Body of pancreas (tissue), 4 donors: ENCODE measurements around the gene GDPGP1.

Experiments used
- POLR2A ChIP-seq, 3 donors: fragments of 450-650 bp; IDR thresholded peaks; one replicate each; pipeline ENCODE4 v1.6.1; 2016; ENCODE audit warnings: antibody characterized with exemption in 3 of 3, mild to moderate bottlenecking in 2 of 3
- TF ChIP-seq, protein P1 (sequence below), 7 experiments: fragments of 450-650 bp in 4 of 7; fragments of 200-600 bp in 3 of 7; sonication (generic) in 3 of 7; IDR thresholded peaks; one replicate each; pipeline ENCODE4 v1.5.1; 2016 to 2019; ENCODE audit warnings: antibody characterized with exemption in 7 of 7

DNA sequence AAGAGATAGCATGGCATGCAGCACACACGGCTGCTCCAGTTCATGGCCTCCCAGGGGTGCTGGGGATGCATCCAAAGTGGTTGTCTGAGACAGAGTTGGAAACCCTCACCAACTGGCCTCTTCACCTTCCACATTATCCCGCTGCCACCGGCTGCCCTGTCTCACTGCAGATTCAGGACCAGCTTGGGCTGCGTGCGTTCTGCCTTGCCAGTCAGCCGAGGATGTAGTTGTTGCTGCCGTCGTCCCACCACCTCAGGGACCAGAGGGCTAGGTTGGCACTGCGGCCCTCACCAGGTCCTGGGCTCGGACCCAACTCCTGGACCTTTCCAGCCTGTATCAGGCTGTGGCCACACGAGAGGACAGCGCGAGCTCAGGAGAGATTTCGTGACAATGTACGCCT is 5.0 kb upstream of the GDPGP1 start:
- TF ChIP-seq, protein P1, sequence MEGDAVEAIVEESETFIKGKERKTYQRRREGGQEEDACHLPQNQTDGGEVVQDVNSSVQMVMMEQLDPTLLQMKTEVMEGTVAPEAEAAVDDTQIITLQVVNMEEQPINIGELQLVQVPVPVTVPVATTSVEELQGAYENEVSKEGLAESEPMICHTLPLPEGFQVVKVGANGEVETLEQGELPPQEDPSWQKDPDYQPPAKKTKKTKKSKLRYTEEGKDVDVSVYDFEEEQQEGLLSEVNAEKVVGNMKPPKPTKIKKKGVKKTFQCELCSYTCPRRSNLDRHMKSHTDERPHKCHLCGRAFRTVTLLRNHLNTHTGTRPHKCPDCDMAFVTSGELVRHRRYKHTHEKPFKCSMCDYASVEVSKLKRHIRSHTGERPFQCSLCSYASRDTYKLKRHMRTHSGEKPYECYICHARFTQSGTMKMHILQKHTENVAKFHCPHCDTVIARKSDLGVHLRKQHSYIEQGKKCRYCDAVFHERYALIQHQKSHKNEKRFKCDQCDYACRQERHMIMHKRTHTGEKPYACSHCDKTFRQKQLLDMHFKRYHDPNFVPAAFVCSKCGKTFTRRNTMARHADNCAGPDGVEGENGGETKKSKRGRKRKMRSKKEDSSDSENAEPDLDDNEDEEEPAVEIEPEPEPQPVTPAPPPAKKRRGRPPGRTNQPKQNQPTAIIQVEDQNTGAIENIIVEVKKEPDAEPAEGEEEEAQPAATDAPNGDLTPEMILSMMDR (IDR thresholded peaks at IDR 0.05): no peak
- TF ChIP-seq POLR2A (IDR thresholded peaks at IDR 0.05): peak in 1 of 3 donors; percentile 13
